PC-3 (cell line): ENCODE data around the gene ANGPTL8. TPM values are rescaled to one million over a fixed set of nuclear protein-coding genes. Genes with fewer than 3 reads are reported as not detected.

Experiments used
- ATAC-seq: fragments of 200-7000 bp; cut with Tn5 transposase; 2 replicates; pipeline ENCODE4 v1.9.1; 2020; ENCODE audit warnings: mild to moderate bottlenecking, moderate library complexity
- BruUV-seq: library from RNA; stranded (reverse); fragments of 400-500 nt; replicated peaks from 2 replicates; lab custom pipeline; 2021; lab: Mats Ljungman, UMichigan
- CTCF ChIA-PET: fragments of 300-600 bp; sonication (Branson Sonifier 250); formaldehyde crosslinking; loops from one replicate; lab custom pipeline; 2022; ENCODE audit warnings: antibody characterized with exemption; lab: Charles Lee
- POLR2A ChIA-PET: fragments of 300-600 bp; sonication (Branson Sonifier 250); formaldehyde crosslinking; loops from one replicate; lab custom pipeline; 2022; ENCODE audit warnings: antibody characterized with exemption; ENCODE audit not compliant: unreplicated experiment; lab: Charles Lee
- DNase-seq: peaks from one replicate; pipeline ENCODE4 v3.0.0-alpha.2; 2015
- H2AFZ ChIP-seq: fragments of 300-600 bp; sonication (generic); 2 replicates; pipeline ENCODE4 v1.6.0; 2016; ENCODE audit warnings: antibody characterized with exemption, low read length
- H3F3A ChIP-seq: fragments of 300-600 bp; sonication (generic); one replicate; pipeline ENCODE4 v1.6.0; 2017; ENCODE audit warnings: antibody characterized with exemption, low read length, control low read depth, mild to moderate bottlenecking; ENCODE audit not compliant: unreplicated experiment
- H3K27ac ChIP-seq: fragments of 300-600 bp; sonication (generic); 2 replicates; pipeline ENCODE4 v1.5.1; 2016; ENCODE audit warnings: mild to moderate bottlenecking, low read length
- H3K27me3 ChIP-seq: fragments of 300-600 bp; sonication (generic); 2 replicates; pipeline ENCODE4 v1.6.1; 2016; ENCODE audit warnings: low read length, mixed read lengths
- H3K36me3 ChIP-seq: fragments of 300-600 bp; sonication (generic); 2 replicates; pipeline ENCODE4 v1.6.1; 2016; ENCODE audit warnings: low read depth, mixed run types, low read length, mixed read lengths
- H3K4me1 ChIP-seq: fragments of 300-600 bp; sonication (generic); 2 replicates; pipeline ENCODE4 v1.5.1; 2016; ENCODE audit warnings: low read length; ENCODE audit not compliant: insufficient read depth
- H3K4me2 ChIP-seq: fragments of 300-600 bp; sonication (generic); 2 replicates; pipeline ENCODE4 v1.6.0; 2016; ENCODE audit warnings: low read length
- H3K4me3 ChIP-seq: fragments of 300-600 bp; sonication (generic); 2 replicates; pipeline ENCODE4 v1.5.1; 2016; ENCODE audit warnings: mild to moderate bottlenecking, low read length, mixed read lengths
- H3K79me2 ChIP-seq: fragments of 300-600 bp; sonication (generic); 2 replicates; pipeline ENCODE4 v1.6.1; 2017; ENCODE audit warnings: low read length, mixed read lengths
- H3K9ac ChIP-seq: fragments of 300-600 bp; sonication (generic); 2 replicates; pipeline ENCODE4 v1.6.0; 2016; ENCODE audit warnings: mild to moderate bottlenecking, low read length
- H3K9me2 ChIP-seq: fragments of 300-600 bp; sonication (generic); replicated peaks from 2 replicates; pipeline ENCODE4 v1.6.1; 2016; ENCODE audit warnings: mixed run types, low read length, mixed read lengths
- H3K9me3 ChIP-seq: fragments of 300-600 bp; sonication (generic); 2 replicates; pipeline ENCODE4 v1.6.1; 2016; ENCODE audit warnings: low read length, mixed read lengths
- H4K20me1 ChIP-seq: fragments of 300-600 bp; sonication (generic); 2 replicates; pipeline ENCODE4 v1.6.1; 2016; ENCODE audit warnings: low read length, mixed read lengths
- EZH2 ChIP-seq: fragments of 300-600 bp; sonication (generic); IDR thresholded peaks from one replicate; pipeline ENCODE4 v1.6.1; 2017; ENCODE audit warnings: antibody characterized with exemption, mild to moderate bottlenecking, low read length; ENCODE audit not compliant: unreplicated experiment
- EZH2phosphoT487 ChIP-seq: fragments of 300-600 bp; sonication (generic); IDR thresholded peaks from 2 replicates; pipeline ENCODE4 v1.6.1; 2018; ENCODE audit warnings: mild to moderate bottlenecking, antibody characterized with exemption, low read length, borderline replicate concordance
- intact Hi-C: fragments of 100-400 bp; cut with micrococcal nuclease; formaldehyde crosslinking; loops from 2 replicates; pipeline ENCODE4 v1.9.0; 2023
- total RNA-seq: library from RNA; depleted of rRNA; stranded (reverse); fragments of >200 nt; gene quantifications from 2 replicates; pipeline ENCODE4 v1.2.3, GENCODE V29; 2014
- TF ChIP-seq, protein P1 (sequence below): fragments of 300-600 bp; sonication (generic); conservative IDR thresholded peaks from 2 replicates; pipeline ENCODE4 v1.5.1; 2017; ENCODE audit warnings: antibody characterized with exemption, low read depth, mild to moderate bottlenecking, low read length

The ANGPTL8 gene
- total RNA-seq, 1 experiment from 2014 or later, result not detected

DNA sequence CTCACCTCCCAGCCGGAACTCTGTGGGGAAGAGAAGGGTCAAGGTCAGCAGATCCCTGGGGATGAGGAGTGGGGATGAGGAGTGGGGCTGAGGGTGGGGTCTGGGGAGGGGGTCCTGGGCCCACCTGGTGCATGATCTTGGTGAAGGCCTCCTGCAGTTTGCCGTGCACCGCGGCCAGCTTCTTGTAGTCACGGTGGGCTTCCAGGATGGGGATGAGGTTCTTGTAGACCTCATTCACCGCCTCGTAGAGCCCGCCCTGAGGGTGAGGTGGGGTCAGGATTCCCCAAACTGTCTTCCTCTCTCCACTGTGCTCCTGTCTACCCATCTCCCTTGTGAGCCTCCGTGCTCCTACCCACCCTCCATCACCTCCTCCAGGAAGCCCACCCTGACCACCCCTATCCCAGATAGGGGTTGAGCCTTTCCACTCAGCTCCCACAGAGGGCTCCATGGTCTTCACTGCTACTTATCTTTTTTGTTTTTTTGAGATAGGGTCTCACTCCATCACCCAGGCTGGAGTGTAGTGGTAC, 35.3 kb upstream of the ANGPTL8 start:
- DNase-seq (no peak), ATAC-seq (peak; percentile 13; the same call in 1 of the 2 replicates)
- Histone ChIP-seq H3K4me3 (no peak overlapping the region), H4K20me1 (no peaks in the 10 kb centered on the region), H3K27me3 (no peaks in the 10 kb centered on the region), H3K79me2 (no peaks in the 10 kb centered on the region), H3K27ac (no peak overlapping the region), H2AFZ (no peak overlapping the region), H3K36me3 (no peaks in the 10 kb centered on the region), H3K9ac (no peak overlapping the region), H3K4me1 (peaks cover 11% of the 10 kb centered on the region), H3F3A (no peaks in the 10 kb centered on the region), H3K9me2 (no peaks in the 10 kb centered on the region), H3K4me2 (no peak overlapping the region), H3K9me3 (no peaks in the 10 kb centered on the region)
- intact Hi-C loops, result loop anchor here (5.0 kb wide), 1 partner anchor 167 kb away; no protein-coding TSS in a partner anchor
- TF ChIP-seq EZH2, result no peak
- TF ChIP-seq, protein P1, sequence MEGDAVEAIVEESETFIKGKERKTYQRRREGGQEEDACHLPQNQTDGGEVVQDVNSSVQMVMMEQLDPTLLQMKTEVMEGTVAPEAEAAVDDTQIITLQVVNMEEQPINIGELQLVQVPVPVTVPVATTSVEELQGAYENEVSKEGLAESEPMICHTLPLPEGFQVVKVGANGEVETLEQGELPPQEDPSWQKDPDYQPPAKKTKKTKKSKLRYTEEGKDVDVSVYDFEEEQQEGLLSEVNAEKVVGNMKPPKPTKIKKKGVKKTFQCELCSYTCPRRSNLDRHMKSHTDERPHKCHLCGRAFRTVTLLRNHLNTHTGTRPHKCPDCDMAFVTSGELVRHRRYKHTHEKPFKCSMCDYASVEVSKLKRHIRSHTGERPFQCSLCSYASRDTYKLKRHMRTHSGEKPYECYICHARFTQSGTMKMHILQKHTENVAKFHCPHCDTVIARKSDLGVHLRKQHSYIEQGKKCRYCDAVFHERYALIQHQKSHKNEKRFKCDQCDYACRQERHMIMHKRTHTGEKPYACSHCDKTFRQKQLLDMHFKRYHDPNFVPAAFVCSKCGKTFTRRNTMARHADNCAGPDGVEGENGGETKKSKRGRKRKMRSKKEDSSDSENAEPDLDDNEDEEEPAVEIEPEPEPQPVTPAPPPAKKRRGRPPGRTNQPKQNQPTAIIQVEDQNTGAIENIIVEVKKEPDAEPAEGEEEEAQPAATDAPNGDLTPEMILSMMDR, result peak; percentile 22; the same call in 1 of the 2 replicates
- CTCF ChIA-PET, result interaction anchor here (0.6 to 1.6 kb wide), 2 partner anchors 52 to 66 kb away, joined by 3 to 15 read pairs; no protein-coding TSS in a partner anchor
- POLR2A ChIA-PET, result interaction anchor here (0.6 kb wide), 1 partner anchor 62 kb away, joined by 20 read pairs; no protein-coding TSS in a partner anchor
- BruUV-seq, result no TSS peak

DNA sequence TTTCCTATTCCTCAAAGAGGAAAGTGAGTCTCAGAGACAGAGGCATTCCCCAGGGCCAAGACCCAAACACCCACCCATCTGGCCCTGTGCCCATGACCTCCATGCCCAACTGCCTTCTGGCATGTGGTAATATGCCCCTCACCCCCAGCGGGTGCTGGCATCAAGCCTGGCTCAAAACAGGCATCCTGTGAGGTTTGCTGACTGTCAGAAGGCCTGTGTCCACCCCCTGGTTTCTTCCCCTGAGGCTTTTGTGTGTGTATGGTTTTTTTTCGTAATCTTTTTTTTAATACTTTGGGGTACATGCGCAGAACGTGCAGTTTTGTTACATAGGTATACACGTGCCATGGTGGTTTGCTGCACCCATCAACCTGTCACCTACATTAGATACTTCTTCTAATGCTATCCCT, 34.5 kb upstream of the ANGPTL8 start:
- no peaks in the 10 kb centered on the region for H3K79me2 ChIP-seq
- H3K9ac ChIP-seq, result no peak overlapping the region
- no peak for TF ChIP-seq EZH2phosphoT487
- no peak for TF ChIP-seq EZH2
- TF ChIP-seq, protein P1, result no peak
- no peaks in the 10 kb centered on the region for H3K36me3 ChIP-seq
- H3K27ac ChIP-seq, result no peak overlapping the region
- DNase-seq, result peak; percentile 20
- ChIA-PET CTCF (interaction anchor here (0.6 kb wide), 1 partner anchor 92 kb away, joined by 3 read pairs; no protein-coding TSS in a partner anchor), POLR2A (no interaction called here)
- H3K4me2 ChIP-seq, result no peak overlapping the region
- H3K9me2 ChIP-seq, result no peaks in the 10 kb centered on the region
- ATAC-seq, result no peak
- no TSS peak for BruUV-seq
- H2AFZ ChIP-seq, result no peak overlapping the region
- H3K4me3 ChIP-seq, result no peak overlapping the region
- H3F3A ChIP-seq, result no peaks in the 10 kb centered on the region
- no peaks in the 10 kb centered on the region for H3K9me3 ChIP-seq
- H3K27me3 ChIP-seq, result no peaks in the 10 kb centered on the region
- H3K4me1 ChIP-seq, result peaks cover 11% of the 10 kb centered on the region
- intact Hi-C loops, result loop anchor here (5.0 kb wide), 1 partner anchor 168 kb away; no protein-coding TSS in a partner anchor
- H4K20me1 ChIP-seq, result no peaks in the 10 kb centered on the region

GRCh38 chr19:11205939-11206570, 33.4 kb upstream of the ANGPTL8 start:
- Histone ChIP-seq H2AFZ (no peak overlapping the region), H3K9me2 (no peaks in the 10 kb centered on the region), H3K9me3 (no peaks in the 10 kb centered on the region), H3K79me2 (no peaks in the 10 kb centered on the region), H3F3A (no peaks in the 10 kb centered on the region), H3K4me2 (no peak overlapping the region), H3K9ac (no peak overlapping the region), H3K4me3 (no peak overlapping the region), H4K20me1 (no peaks in the 10 kb centered on the region), H3K27ac (no peak overlapping the region), H3K4me1 (peaks cover 11% of the 10 kb centered on the region), H3K27me3 (no peaks in the 10 kb centered on the region), H3K36me3 (no peaks in the 10 kb centered on the region)
- no TSS peak for BruUV-seq
- DNase-seq, result no peak
- intact Hi-C loops, result no loop called here
- TF ChIP-seq EZH2 (no peak), EZH2phosphoT487 (no peak)
- TF ChIP-seq, protein P1, result no peak
- ATAC-seq, result no peak
- POLR2A ChIA-PET, result no interaction called here
- CTCF ChIA-PET, result interaction anchor here (1.0 kb wide), 1 partner anchor 68 kb away, joined by 3 read pairs; no protein-coding TSS in a partner anchor
